ENCODE results near the gene KRTAP4-11.

GRCh38 chr17:41096055-41096454, 22.1 kb downstream of the KRTAP4-11 start:
- TF ChIP-seq EZH2 (IDR thresholded peaks at IDR 0.05; ENCODE audit: borderline replicate concordance, low read length), result no peak
- TF ChIP-seq CTCF (IDR thresholded peaks at IDR 0.05; ENCODE audit: low read length), result no peak

All from OCI-LY1 (cell line).